H1 (cell line): ENCODE data around the gene TTC24. TPM values are rescaled to one million over a fixed set of nuclear protein-coding genes. Genes with fewer than 3 reads are reported as not detected.

Source experiments
- CTCF ChIP-seq, 3 experiments: IDR thresholded peaks; 1 replicate in 2 of 3; 2 replicates in 1 of 3; pipeline versions ENCODE4 v1.5.1 to v1.6.1; 2011; ENCODE audit warnings: low read length in 3 of 3, mild to moderate bottlenecking in 3 of 3, inconsistent platforms in 2 of 3, low read depth in 1 of 3, moderate library complexity in 1 of 3; ENCODE audit not compliant: insufficient read depth in 1 of 3; ENCODE audit errors: control extremely low read depth in 1 of 3
- KDM5A ChIP-seq: fragments of 200-600 bp; IDR thresholded peaks from 2 replicates; pipeline ENCODE4 v1.7.1; 2012; ENCODE audit warnings: mild to moderate bottlenecking, low read length, inconsistent platforms, mixed read lengths
- polyA plus RNA-seq, 7 experiments: library from polyadenylated mRNA; depleted of rRNA in 3 of 7; stranded (reverse) in 5 of 7; unstranded in 2 of 7; fragments of >200 nt in 5 of 7; fragments of 200-250 nt in 2 of 7; gene quantifications; 1 replicate in 5 of 7; 2 replicates in 1 of 7; 4 replicates in 1 of 7; pipeline versions ENCODE4 v1.2.1 to v1.2.3, GENCODE V29; 2011 to 2013; ENCODE audit warnings: missing spikeins in 2 of 7, mixed read lengths in 2 of 7
- total RNA-seq: library from RNA; stranded (reverse); fragmentation: NEBNext Ultra II Directional; extraction: Animal tissue kit (Norgen Biotek cat#: 25700); gene quantifications from 2 replicates; pipeline ENCODE4 v1.2.1, GENCODE V29; 2021

Gene TTC24
- total and polyA plus RNA-seq, 2 of the 8 experiments (the other 6 are each of a cell fraction or from before 2014, with no cell fraction given), result 0.08 TPM; not detected in 1

- TF ChIP-seq CTCF (IDR thresholded peaks at IDR 0.05; ENCODE audit: control extremely low read depth in 1 of 3, insufficient read depth in 1 of 3, low read depth in 1 of 3, low read length in 3 of 3), result no peak
- TF ChIP-seq KDM5A, result no peak
These were observed 14.0 kb upstream of the TTC24 start (continued) for GRCh38 chr1:156565519-156565918.
